ENCODE results near the gene GPR108.
"Not testable (repeated sequence)": the region's sequence is repeated elsewhere in the genome, so short reads cannot be mapped to it uniquely, and the experiment has no call there.

Gene GPR108

GRCh38 chr19:6760606-6761005, 23.2 kb upstream of the GPR108 start:
- no peak for DNase-seq

GRCh38 chr19:6754653-6755463, 17.5 kb upstream of the GPR108 start:
- DNase-seq: no peak

GRCh38 chr19:6754136-6754535, 16.8 kb upstream of the GPR108 start:
- no peak for DNase-seq

GRCh38 chr19:6753178-6754031, 16.0 kb upstream of the GPR108 start:
- no peak for DNase-seq

GRCh38 chr19:6752256-6753177, 15.1 kb upstream of the GPR108 start:
- DNase-seq: no peak

- DNase-seq: no peak
Observed at GRCh38 chr19:6751189-6751588, 13.8 kb upstream of the GPR108 start.

- DNase-seq: no peak
Observed at GRCh38 chr19:6750062-6750461, 12.7 kb upstream of the GPR108 start.

- not testable (repeated sequence) for DNase-seq
Observed at GRCh38 chr19:6748543-6748942, 11.2 kb upstream of the GPR108 start.

GRCh38 chr19:6745965-6746364, 8.6 kb upstream of the GPR108 start:
- DNase-seq: no peak

- DNase-seq: no peak
Observed at GRCh38 chr19:6744381-6745301, 7.3 kb upstream of the GPR108 start.

GRCh38 chr19:6743714-6744380, 6.5 kb upstream of the GPR108 start:
- no peak for DNase-seq

- no peak for DNase-seq
Observed at GRCh38 chr19:6743066-6743465, 5.7 kb upstream of the GPR108 start.

- DNase-seq: no peak
Observed at GRCh38 chr19:6740589-6741343, 3.4 kb upstream of the GPR108 start.

- no peak for DNase-seq
Observed at GRCh38 chr19:6739883-6740588, 2.7 kb upstream of the GPR108 start.

- DNase-seq: peak; percentile 59
Observed at GRCh38 chr19:6739390-6739882, 2.1 kb upstream of the GPR108 start, which contains the start of gene TRIP10. TRIP10 (plus strand) TSS chr19:6739680; CDS start chr19:6739762, 82 bp downstream.

- no peak for DNase-seq
Observed at GRCh38 chr19:6738787-6739389, 1.5 kb upstream of the GPR108 start.

- DNase-seq: peak; percentile 75
Observed at GRCh38 chr19:6737873-6738786, 750 bp upstream of the GPR108 start.

GRCh38 chr19:6736917-6737283, 480 bp downstream of the GPR108 start:
- no peak for DNase-seq
